DMS153 treated with DMSO at 0.1 percent for 48 hours (cell line): ENCODE measurements around the gene CARMIL3.
A peak's percentile ranks its signal among the peaks of the same experiment; 100 is the strongest.
"Not testable (repeated sequence)": the region's sequence is repeated elsewhere in the genome, so short reads cannot be mapped to it uniquely, and the experiment has no call there.

Experiments used
- DNase-seq: peaks from one replicate; lab custom pipeline; 2025; ENCODE audit not compliant: unreplicated experiment; lab: John Stamatoyannopoulos, UW

Gene CARMIL3

GRCh38 chr14:24051789-24052655 lies at the start of gene CARMIL3:
CARMIL3 (plus strand) TSS chr14:24052009; CDS start chr14:24052154, 145 bp downstream.
- peak; percentile 69 for DNase-seq

GRCh38 chr14:24006471-24006816 lies 45.4 kb upstream of the CARMIL3 start:
- DNase-seq, result not testable (repeated sequence)

- DNase-seq, result not testable (repeated sequence)
Measured at GRCh38 chr14:24006817-24007652, 44.8 kb upstream of the CARMIL3 start.

GRCh38 chr14:24011051-24011450 lies 40.8 kb upstream of the CARMIL3 start:
- DNase-seq, result no peak

GRCh38 chr14:24012726-24013273 lies 39.0 kb upstream of the CARMIL3 start:
- DNase-seq, result not testable (repeated sequence)

GRCh38 chr14:24013654-24014514 lies 37.9 kb upstream of the CARMIL3 start:
- peak; percentile 46 for DNase-seq

GRCh38 chr14:24015745-24016144 lies 36.1 kb upstream of the CARMIL3 start:
- DNase-seq, result not testable (repeated sequence)

- not testable (repeated sequence) for DNase-seq
Measured at GRCh38 chr14:24018978-24019377, 32.8 kb upstream of the CARMIL3 start.

- DNase-seq, result not testable (repeated sequence)
Measured at GRCh38 chr14:24019944-24020343, 31.9 kb upstream of the CARMIL3 start.

GRCh38 chr14:24020520-24020919 lies 31.3 kb upstream of the CARMIL3 start:
- not testable (repeated sequence) for DNase-seq

GRCh38 chr14:24024939-24025418 lies 26.8 kb upstream of the CARMIL3 start:
- DNase-seq, result not testable (repeated sequence)

- not testable (repeated sequence) for DNase-seq
Measured at GRCh38 chr14:24029687-24030086, 22.1 kb upstream of the CARMIL3 start.

GRCh38 chr14:24031331-24031730 lies 20.5 kb upstream of the CARMIL3 start:
- DNase-seq, result not testable (repeated sequence)

GRCh38 chr14:24032727-24033418 lies 18.9 kb upstream of the CARMIL3 start:
- no peak for DNase-seq

- not testable (repeated sequence) for DNase-seq
Measured at GRCh38 chr14:24035769-24036168, 16.0 kb upstream of the CARMIL3 start.

GRCh38 chr14:24036169-24036962 lies 15.4 kb upstream of the CARMIL3 start:
- peak; percentile 71 for DNase-seq

- not testable (repeated sequence) for DNase-seq
Measured at GRCh38 chr14:24036963-24037657, 14.7 kb upstream of the CARMIL3 start.

GRCh38 chr14:24037658-24038037 lies 14.2 kb upstream of the CARMIL3 start:
- DNase-seq, result peak; percentile 65
